Prostate gland (tissue), 2 donors: ENCODE data around the gene FLOT1.

Source experiments
- CTCF ChIP-seq, 4 experiments: fragments of 200-600 bp in 2 of 4; fragments of 450-650 bp in 2 of 4; sonication (generic) in 2 of 4; IDR thresholded peaks; 1 replicate in 3 of 4; 2 replicates in 1 of 4; pipeline ENCODE4 v1.5.1; 2016 to 2019; ENCODE audit warnings: antibody characterized with exemption in 4 of 4, mild to moderate bottlenecking in 2 of 4, moderate library complexity in 2 of 4
- POLR2A ChIP-seq: fragments of 450-650 bp; IDR thresholded peaks from one replicate; pipeline ENCODE4 v1.6.1; 2016; ENCODE audit warnings: antibody characterized with exemption, mild to moderate bottlenecking

DNA sequence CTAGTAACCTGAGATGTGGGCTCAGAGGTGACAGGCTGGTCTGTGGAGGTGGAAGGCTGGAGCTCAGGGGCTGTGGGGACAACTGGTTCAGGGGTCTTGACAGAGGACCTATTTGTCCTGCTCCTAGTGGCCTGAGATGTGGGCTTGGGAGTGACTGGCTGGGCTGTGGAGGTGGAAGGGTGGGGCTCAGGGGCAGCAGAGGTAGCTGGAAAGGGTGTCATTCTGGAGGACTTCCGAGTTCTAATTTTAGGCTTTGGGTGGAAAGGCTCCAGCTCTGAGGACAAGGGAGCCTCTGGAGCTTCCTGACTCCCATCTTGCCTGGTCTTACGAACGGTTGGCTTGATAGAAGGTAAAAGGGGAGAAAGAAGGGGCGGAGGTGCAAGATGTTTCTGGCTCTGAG, 36.9 kb downstream of the FLOT1 start:
- TF ChIP-seq CTCF (IDR thresholded peaks at IDR 0.05) = no peak
- TF ChIP-seq POLR2A = no peak
